Stimulated activated CD8-positive, alpha-beta memory T cell treated with anti-CD3 and anti-CD28 coated beads, Interleukin-12 subunit alpha, Interleukin-12 subunit beta, amount 100 ng/mL, for 4 hours (primary cell): ENCODE measurements around the gene DNAJC10.

ENCODE experiments used
- DNase-seq: peaks from one replicate; pipeline ENCODE4 v3.0.0-alpha.2; 2020; ENCODE audit warnings: low read depth

DNAJC10 gene

GRCh38 chr2:182792441-182792840 is 76.4 kb downstream of the DNAJC10 start:
- DNase-seq: no peak

GRCh38 chr2:182798736-182799135 is 82.7 kb downstream of the DNAJC10 start:
- no peak for DNase-seq

DNA sequence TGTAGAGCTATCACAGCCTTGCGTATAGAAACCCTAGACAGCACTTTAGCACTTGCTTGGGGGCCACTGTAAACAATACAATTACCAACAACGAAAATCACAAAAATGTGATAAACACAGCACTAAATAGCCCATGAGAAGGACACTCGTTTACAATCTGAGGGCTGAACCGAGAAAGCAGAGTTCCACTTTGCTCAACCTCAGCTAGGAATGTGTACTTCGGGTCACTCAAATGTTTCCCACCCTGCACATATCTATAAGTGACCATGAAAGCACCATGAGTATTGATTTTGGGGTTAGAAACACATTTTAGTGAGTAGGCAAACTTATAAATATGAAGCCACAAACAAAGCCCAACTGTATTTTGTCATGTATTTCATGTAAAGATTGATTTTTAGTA is 88.1 kb downstream of the DNAJC10 start:
- no peak for DNase-seq

DNA sequence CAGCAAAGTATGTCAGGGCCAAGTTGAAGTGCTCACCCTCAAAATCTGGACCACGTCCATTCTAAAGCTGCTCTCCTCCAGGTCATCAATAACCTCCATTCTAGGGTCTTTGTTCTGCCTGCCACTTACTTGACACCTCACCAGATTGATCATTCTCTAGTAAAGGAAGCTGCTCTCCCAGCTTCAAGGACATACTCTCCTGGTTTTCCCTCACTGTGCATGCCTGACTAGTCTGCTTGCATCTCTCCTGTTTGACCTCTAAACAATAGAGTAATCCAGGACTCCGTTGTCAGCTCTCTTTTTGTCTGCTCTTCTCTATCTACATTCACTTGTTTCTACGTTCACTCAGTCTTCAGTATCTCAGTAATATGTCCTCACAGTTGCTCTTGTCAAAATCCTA is 91.3 kb downstream of the DNAJC10 start:
- no peak for DNase-seq

DNA sequence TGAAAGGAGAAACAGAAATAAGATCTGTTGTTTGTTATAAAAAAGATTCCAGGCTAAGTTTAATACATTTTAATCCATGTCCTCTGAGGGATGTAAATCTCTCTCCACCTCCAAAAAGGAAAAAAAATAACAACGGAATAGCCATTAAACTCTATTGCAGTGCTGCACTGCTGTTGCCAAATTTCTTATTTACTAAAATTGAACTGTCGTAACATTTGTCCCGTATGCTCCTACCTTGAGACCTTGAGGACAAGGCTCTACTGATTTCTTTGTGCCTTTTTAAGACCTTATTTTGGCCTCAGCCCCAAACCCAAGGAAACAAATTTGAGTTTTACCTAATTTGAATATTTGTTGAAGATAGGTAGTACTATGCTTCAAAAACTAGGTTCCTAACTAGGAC is 94.0 kb downstream of the DNAJC10 start:
- no peak for DNase-seq

GRCh38 chr2:182814380-182814779 is 98.3 kb downstream of the DNAJC10 start:
- DNase-seq: no peak

DNA sequence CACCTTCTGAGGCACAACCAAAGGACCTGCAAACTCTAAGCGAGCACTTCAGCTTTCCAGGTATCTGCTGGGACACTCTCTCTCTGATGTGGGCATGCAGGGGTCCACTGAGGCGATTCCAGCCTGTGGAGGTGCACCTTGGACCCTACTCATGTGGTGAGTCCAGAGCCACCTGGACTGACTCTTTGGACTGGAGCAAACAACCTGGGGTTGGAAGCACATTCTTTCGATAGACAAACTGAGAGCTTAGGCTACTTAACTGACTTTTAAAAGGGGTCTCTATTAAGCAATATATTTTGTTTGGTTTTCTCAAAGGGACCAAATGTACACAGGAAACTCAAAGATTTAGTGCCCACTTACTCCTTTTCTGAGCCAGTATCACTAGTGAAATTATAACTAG is 98.7 kb downstream of the DNAJC10 start:
- no peak for DNase-seq

DNA sequence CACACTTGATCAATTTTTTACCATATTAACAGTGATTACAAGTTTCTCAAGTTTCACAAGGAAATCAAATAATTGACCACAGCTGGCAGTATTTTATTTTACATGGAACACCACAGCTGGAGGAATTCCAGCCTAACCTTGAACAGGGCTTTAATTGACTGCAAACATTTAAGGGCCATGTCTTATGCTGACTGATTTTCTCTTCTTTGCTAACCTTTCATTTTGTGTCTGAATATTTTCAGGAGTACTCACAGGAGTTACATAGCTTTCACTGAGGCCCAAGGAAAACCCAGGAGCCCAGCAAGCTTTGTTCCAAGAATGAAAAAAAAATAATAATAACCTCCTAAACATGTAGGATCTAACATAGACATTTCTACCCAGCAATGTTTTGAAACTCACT is 100.8 kb downstream of the DNAJC10 start:
- no peak for DNase-seq

- DNase-seq: no peak
Measured at GRCh38 chr2:182817558-182817957, 101.5 kb downstream of the DNAJC10 start.

GRCh38 chr2:182818501-182818900 is 102.4 kb downstream of the DNAJC10 start:
- DNase-seq: no peak

- no peak for DNase-seq
Measured at GRCh38 chr2:182818925-182819324, 102.9 kb downstream of the DNAJC10 start.

- no peak for DNase-seq
Measured at GRCh38 chr2:182819412-182819811, 103.4 kb downstream of the DNAJC10 start.

DNA sequence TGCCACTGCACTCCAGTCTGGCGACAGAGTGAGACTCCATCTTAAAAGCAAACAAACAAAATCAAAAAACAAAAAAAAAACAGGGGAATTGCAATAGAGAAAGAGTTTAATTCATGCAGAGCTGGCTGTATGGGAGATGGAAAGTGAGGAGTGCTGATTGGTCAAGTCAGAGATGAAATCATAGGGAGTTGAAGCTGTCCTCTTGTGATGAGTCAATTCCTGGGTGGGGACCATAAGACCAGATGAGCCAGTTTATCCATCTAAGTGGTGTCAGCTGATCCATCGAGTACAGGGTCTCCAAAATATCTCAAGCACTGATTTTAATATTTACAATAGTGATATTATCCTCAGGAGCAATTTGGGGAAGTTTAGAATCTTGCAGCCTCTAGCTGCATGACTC is 105.1 kb downstream of the DNAJC10 start:
- DNase-seq: no peak

- no peak for DNase-seq
Measured at GRCh38 chr2:182822733-182823132, 106.7 kb downstream of the DNAJC10 start.

GRCh38 chr2:182824056-182824766 is 108.2 kb downstream of the DNAJC10 start:
- no peak for DNase-seq

DNA sequence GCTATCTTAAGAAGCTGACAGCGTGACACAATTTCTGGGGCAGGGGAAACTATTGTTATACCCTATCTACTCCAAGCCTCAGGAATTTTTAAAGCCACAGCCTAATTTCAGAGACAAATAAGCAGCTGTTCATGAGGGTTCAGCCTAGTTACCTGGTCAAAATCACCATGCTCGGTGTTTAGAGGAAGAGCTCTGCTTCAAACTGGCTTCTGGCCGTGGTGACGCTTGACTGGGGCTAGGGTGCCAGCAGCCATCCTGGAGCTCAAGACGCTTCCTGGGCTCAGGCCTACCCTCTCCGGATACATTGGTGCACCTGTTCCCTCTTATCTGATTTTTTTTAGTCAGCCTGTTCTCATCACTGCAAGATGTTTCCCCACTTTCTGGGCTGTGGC is 108.7 kb downstream of the DNAJC10 start:
- DNase-seq: no peak

DNA sequence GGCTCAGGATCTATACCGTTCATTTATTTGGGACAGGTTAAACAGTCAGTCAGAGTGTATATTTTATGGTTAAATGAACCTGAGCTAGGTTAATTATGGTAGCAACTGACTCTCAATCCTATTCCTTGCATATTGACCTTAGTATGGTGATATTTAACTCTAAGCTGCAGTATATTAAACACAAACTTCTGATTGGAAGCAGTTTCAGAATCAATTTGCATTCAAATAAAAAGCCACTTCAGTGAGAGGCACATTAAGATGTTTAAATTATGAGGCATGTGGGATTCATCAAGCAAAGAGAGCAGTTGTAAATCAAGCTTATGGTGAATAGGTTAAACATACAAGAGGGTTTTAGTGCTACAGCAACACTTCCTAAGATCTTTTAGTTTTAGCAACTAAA is 110.0 kb downstream of the DNAJC10 start:
- no peak for DNase-seq

DNA sequence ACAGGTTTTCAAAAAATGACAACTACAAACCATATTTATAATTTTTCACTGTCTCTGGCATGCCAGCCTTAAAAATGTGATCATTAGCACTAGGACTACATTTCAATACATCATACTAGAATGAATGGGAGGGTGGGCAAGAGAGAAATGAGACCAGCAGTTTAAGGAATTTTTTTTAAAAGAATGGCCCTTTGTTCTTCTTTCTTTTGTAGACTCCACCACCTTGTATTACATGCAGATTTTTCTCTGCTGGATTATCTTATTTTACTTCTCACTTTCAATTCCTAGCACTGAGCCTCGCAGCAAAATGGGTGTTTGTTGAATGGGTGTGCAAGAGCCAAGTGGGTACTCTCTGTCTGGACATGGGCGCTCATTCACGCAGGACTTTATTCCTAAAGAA is 110.4 kb downstream of the DNAJC10 start:
- DNase-seq: no peak

DNA sequence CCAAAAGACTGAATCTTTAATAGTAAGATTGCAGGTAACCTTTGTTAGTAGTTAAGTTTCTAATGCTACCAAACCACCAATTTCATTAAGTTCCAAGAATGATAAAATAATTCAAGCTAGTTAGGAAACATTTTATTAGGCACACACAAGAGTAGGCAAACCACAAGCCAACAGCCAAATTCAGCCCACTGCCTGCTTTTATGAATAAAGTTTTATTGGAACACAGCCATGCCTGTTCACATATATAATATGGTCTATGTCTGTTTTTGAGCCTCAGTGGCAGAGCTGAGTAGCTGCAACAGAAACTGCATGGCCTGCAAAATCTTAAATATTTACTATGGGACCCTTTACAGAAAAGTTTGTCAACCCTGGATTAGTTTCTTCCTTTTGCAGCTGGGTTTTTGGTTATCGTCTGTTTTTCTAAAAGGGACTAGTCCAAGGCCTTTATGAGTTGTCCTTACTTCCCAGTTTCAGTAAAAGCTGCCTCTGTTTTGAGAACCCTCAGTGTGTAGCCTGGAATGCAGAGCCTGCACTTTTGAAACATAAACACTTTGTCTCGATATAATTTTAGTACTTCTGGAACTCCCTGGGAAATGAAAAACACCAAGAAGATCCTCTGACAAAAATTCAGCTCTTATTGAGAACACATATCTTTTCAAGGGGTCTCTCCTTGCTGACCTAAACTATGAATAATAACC is 111.3 kb downstream of the DNAJC10 start:
- no peak for DNase-seq

DNA sequence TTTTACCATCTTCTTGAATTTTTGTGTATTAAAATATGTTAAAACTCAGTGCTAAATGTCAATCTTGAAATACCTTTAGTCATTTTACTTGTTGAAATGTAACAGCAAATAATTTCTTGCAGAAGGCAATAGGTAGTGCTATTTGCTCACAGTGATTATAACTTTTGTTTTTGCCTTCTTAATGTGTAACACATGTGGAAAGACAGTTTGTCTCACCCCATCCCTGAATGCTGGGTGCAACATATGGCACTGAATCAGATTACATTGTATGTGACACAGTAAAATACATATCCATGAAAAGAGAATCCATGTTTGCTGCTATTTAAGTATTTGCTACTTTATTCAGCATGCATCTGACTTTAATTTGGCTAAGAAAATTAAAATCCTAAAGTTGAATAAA is 115.0 kb downstream of the DNAJC10 start:
- no peak for DNase-seq

- no peak for DNase-seq
Measured at GRCh38 chr2:182831921-182832320, 115.9 kb downstream of the DNAJC10 start.

DNA sequence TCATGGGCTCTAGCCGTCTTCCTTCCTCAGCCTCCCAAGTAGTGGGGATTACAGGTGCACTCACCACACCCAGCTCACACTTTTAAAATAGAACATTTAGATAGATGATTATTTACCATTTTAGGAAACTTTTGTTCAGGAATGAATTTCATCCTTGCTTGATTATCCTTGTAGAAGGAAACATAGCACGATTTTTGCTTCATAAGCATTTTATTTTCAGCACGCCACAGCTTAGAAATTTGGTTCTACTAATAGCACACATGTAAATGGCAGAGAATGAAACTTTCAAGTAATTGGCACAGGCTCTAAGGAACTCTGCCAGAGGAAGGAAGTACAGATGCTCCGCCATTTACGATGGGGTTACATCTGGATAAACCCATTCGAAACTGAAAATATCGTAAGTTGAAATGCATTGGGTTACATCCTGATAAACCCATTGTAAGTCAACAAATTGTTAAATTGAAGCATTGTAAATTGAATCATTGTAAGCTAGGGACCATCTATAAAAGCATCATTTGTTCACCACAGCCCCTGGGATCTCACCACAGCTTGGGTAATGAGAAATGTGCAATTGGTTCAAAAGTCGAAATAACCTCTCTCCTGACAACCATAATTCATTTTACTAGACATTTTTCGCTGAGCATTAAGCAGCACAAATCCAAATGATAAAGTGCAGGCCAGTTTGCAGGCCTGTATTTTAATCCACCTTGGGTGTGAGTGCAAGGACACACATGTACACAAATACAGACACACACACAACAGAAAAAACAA is 117.2 kb downstream of the DNAJC10 start:
- no peak for DNase-seq

DNA sequence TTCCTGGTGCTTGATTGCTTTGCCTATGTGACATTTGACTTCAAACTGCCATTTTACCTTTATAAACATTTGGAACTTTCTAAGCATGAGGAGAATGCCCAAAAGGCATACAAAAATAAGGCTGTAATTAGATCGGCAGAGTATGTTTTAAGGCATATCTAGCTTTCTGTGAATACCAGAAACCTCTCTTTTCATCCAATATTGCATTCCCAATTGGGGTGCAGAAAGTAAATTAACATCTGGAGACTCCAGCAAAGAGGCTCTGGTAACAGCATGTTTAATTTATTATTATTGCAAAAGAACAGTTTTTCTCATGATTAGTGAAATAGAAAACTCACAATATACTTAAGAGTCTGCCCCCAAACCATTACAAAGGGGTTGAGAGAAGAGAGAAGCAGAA is 118.2 kb downstream of the DNAJC10 start:
- no peak for DNase-seq
